GM21423 (cell line): ENCODE measurements around the gene ASCC1.
"Not testable (repeated sequence)": the region's sequence is repeated elsewhere in the genome, so short reads cannot be mapped to it uniquely, and the experiment has no call there.

Experiments used
- ATAC-seq: cut with Tn5 transposase; IDR thresholded peaks from one replicate; pipeline ENCODE4 v1.9.1; 2021; ENCODE audit warnings: mild to moderate bottlenecking, moderate library complexity; ENCODE audit not compliant: unreplicated experiment

The ASCC1 gene

GRCh38 chr10:72173619-72174296 is 42.3 kb downstream of the ASCC1 start:
- ATAC-seq, result no peak

GRCh38 chr10:72173262-72173618 is 42.8 kb downstream of the ASCC1 start:
- ATAC-seq, result no peak

- no peak for ATAC-seq
These were observed 44.9 kb downstream of the ASCC1 start for GRCh38 chr10:72171175-72171630.

- ATAC-seq, result no peak
These were observed 45.3 kb downstream of the ASCC1 start for GRCh38 chr10:72170733-72171132.

GRCh38 chr10:72170263-72170662 is 45.8 kb downstream of the ASCC1 start:
- ATAC-seq, result no peak

GRCh38 chr10:72167118-72167517 is 49.0 kb downstream of the ASCC1 start:
- no peak for ATAC-seq

- ATAC-seq, result no peak
These were observed 51.5 kb downstream of the ASCC1 start for GRCh38 chr10:72164617-72165016.

DNA sequence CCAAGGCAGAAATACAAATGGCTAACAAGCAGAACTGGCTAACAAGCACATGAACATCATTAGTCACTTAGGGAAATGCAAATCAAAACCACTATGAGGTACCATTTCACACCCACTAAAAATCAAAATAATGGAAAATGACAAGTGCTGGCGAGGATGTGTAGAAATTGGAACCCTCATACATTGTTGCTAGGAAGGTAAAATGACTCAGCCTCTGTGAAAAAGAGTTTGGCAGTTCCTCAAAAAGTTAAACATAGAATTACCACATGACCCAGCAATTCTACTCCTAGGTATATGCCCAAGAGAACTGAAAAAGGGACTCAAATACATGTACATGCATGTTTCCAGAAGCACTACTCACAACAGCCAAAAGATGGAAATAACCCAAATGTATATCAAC is 53.1 kb downstream of the ASCC1 start:
- ATAC-seq, result no peak

DNA sequence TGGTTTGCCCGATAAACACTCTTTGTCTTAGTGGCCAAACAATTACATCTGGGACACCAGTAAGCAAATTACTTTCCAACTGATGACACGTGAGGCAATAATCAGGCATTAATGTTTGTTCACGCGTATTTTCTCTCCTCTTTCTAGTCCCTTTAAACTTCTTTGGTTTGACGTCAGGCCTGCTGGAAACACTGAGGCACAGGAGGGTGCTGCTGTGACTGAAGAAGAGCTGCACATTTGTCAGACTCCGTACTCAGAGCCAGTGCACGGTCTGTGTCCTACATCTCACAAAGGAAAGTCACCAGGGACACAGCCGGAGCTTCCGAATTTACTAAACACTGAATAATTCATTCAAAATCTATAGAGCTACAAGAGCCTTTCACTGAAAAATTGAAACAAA is 57.9 kb downstream of the ASCC1 start:
- no peak for ATAC-seq

- ATAC-seq, result no peak
These were observed 59.9 kb downstream of the ASCC1 start for GRCh38 chr10:72156223-72156622.

GRCh38 chr10:72152286-72152685 is 63.8 kb downstream of the ASCC1 start:
- ATAC-seq, result no peak

DNA sequence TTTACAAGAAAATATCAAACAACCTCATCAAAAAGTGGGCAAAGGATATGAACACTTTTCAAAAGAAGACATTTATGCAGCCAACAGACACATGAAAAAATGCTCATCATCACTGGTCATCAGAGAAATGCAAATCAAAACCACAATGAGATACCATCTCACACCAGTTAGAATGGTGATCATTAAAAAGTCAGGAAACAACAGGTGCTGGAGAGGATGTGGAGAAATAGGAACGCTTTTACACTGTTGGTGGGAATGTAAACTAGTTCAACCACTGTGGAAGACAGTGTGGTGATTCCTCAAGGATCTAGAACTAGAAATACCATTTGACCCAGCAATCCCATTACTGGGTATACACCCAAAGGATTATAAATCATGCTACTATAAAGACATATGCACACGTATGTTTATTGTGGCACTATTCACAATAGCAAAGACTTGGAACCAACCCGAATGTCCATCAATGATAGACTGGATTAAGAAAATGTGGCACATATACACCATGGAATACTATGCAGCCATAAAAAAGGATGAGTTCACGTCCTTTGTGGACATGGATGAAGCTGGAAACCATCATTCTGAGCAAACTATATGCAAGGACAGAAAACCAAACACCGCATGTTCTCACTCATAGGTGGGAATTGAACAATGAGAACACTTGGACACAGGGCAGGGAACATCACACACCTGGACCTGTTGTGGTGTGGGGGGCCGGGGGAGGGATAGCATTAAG is 65.2 kb downstream of the ASCC1 start:
- not testable (repeated sequence) for ATAC-seq

DNA sequence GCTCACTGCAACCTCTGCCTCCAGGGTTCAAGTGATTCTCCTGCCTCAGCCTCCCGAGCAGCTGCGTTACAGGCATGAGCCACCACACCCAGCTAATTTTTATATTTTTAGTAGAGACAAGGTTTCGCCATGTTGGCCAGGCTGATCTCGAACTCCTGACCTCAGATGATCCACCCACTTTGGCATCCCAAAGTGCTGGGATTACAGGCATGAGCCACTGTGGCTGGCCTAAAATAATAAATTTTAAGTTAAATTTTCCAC is 68.8 kb downstream of the ASCC1 start:
- ATAC-seq, result not testable (repeated sequence)

- ATAC-seq, result no peak
These were observed 69.3 kb downstream of the ASCC1 start for GRCh38 chr10:72146559-72147323.

DNA sequence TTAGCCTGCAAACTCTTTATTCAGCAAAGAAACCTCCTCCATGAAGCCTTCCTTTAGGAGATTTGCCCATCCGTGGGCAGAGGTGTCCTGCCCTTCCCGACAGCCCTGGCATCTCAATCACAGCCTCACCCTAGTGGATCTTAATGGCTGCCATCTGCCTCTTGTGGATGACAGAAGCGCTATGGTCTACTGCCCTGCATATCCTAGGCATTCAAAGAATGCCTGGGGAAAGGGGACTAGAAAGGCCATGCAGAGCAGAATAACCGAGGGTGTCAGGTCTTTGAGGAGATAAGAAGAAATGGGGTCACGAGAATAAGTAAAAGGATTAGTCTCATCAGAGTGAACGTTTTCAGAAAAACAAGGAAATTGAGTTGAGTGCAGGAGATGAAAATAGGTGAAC is 70.0 kb downstream of the ASCC1 start:
- ATAC-seq, result no peak

DNA sequence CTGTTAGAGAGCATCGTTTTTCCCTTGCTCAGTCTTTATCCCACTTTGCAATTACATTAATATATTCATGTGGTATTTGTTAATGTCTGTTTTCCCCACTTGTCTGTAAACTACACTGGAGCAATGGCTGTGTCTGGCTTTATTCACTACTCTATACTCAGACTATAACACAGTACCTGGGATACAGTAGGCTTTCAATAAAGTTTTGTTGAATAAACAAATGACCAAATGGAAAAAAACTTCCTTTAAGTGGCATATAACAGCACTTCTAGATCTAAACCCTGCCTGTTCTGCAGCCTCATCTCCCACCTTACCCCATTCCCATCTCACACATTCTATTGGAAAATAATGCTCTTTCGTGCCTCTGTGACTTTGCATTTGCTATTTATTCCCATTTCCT is 70.4 kb downstream of the ASCC1 start:
- no peak for ATAC-seq

- no peak for ATAC-seq
These were observed 75.2 kb downstream of the ASCC1 start for GRCh38 chr10:72140850-72141249.

- no peak for ATAC-seq
These were observed 75.9 kb downstream of the ASCC1 start for GRCh38 chr10:72140174-72140573.

DNA sequence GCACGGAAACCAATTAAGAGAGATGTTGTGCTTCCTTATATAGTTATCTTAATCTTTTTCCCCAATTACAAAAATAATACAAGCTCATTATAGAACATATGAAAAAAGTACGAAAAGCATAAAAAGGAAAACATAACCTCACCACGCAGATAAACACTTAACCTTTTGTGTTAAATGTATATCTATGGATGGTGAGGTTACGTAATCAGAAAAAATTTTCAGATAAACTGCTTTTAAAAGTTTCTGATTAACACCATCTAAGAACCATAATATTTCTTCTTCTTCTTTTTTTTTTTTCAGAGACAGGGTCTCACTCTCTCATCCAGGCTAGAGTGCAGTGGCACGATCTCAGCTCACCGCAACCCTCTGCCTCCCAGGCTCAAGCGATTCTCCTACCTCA is 78.5 kb downstream of the ASCC1 start:
- no peak for ATAC-seq

DNA sequence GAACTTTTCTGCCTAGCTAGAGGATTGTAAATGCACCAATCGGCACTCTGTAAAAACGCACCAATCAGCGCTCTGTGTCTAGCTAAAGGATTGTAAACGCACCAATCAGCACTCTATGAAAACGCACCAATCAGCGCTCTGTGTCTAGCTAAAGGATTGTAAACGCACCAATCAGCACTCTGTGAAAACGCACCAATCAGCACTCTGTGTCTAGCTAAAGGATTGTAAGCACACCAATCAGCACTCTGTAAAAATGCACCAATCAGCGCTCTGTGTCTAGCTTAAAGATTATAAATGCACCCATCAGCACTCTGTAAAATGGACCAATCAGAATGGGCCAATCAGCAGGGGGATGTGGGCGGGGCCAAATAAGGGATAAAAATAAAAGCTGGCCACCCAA is 79.9 kb downstream of the ASCC1 start:
- not testable (repeated sequence) for ATAC-seq

- ATAC-seq, result no peak
These were observed 81.0 kb downstream of the ASCC1 start for GRCh38 chr10:72134785-72135767.
